Keratinocyte (primary cell): ENCODE data around the gene GABRB1. TPM values are rescaled to one million over a fixed set of nuclear protein-coding genes. Genes with fewer than 3 reads are reported as not detected.

Experiments used
- DNase-seq: peaks from one replicate; pipeline ENCODE4 v3.0.0-alpha.2; 2011; ENCODE audit warnings: low read depth, missing footprints, low spot score
- FAIRE-seq: peaks from 2 replicates; lab custom pipeline; 2011; peaks lifted over from hg19 to GRCh38; lab: Jason Lieb, UNC
- H2AFZ ChIP-seq: 2 replicates; pipeline ENCODE4 v1.6.0; 2012; ENCODE audit warnings: low read length, control low read depth, inconsistent platforms; ENCODE audit not compliant: control insufficient read depth
- H3K27ac ChIP-seq: 2 replicates; pipeline ENCODE4 v1.5.1; 2011; ENCODE audit warnings: low read length; ENCODE audit not compliant: control insufficient read depth, insufficient read depth
- H3K27me3 ChIP-seq: 3 replicates; pipeline ENCODE4 v1.6.0; 2011; ENCODE audit warnings: low read length; ENCODE audit not compliant: control insufficient read depth, insufficient read depth; ENCODE audit errors: extremely low read depth
- H3K36me3 ChIP-seq, 2 experiments: 2 replicates in 1 of 2; 3 replicates in 1 of 2; pipeline ENCODE4 v1.5.1; 2011; ENCODE audit warnings: low read length in 2 of 2, mild to moderate bottlenecking in 1 of 2; ENCODE audit not compliant: control insufficient read depth in 2 of 2, insufficient read depth in 2 of 2; ENCODE audit errors: extremely low read depth in 1 of 2
- H3K4me1 ChIP-seq: 3 replicates; pipeline ENCODE4 v1.5.1; 2011; ENCODE audit warnings: low read length; ENCODE audit not compliant: control insufficient read depth, insufficient read depth; ENCODE audit errors: extremely low read depth
- H3K4me2 ChIP-seq: 3 replicates; pipeline ENCODE4 v1.6.0; 2011; ENCODE audit warnings: low read depth, low read length; ENCODE audit not compliant: control insufficient read depth, insufficient read depth; ENCODE audit errors: extremely low read depth
- H3K4me3 ChIP-seq, 3 experiments: fragments of 200-600 bp in 1 of 3; sonication (generic) in 1 of 3; 2 replicates in 2 of 3; 3 replicates in 1 of 3; pipeline ENCODE4 v1.5.1; 2011 to 2016; ENCODE audit warnings: low read length in 3 of 3, mild to moderate bottlenecking in 3 of 3, control low read depth in 2 of 3, inconsistent platforms in 1 of 3, low read depth in 1 of 3, mixed read lengths in 1 of 3, mixed run types in 1 of 3, moderate library complexity in 1 of 3; ENCODE audit not compliant: control insufficient read depth in 2 of 3, insufficient read depth in 2 of 3; ENCODE audit errors: extremely low read depth in 1 of 3
- H3K79me2 ChIP-seq: 2 replicates; pipeline ENCODE4 v1.6.0; 2012; ENCODE audit warnings: low read length; ENCODE audit not compliant: control insufficient read depth, insufficient read depth
- H3K9ac ChIP-seq: 3 replicates; pipeline ENCODE4 v1.6.0; 2011; ENCODE audit warnings: low read length; ENCODE audit not compliant: control insufficient read depth, insufficient read depth; ENCODE audit errors: extremely low read depth
- H3K9me1 ChIP-seq: 3 replicates; pipeline ENCODE4 v1.6.0; 2011; ENCODE audit warnings: low read length; ENCODE audit not compliant: control insufficient read depth, insufficient read depth; ENCODE audit errors: extremely low read depth
- H3K9me3 ChIP-seq: 2 replicates; pipeline ENCODE4 v1.5.1; 2012; ENCODE audit warnings: low read depth, low read length; ENCODE audit not compliant: control insufficient read depth
- H4K20me1 ChIP-seq: 3 replicates; pipeline ENCODE4 v1.6.0; 2011; ENCODE audit warnings: low read length; ENCODE audit not compliant: control insufficient read depth, insufficient read depth; ENCODE audit errors: extremely low read depth
- CTCF ChIP-seq, 3 experiments: IDR thresholded peaks in 1 of 3; conservative IDR thresholded peaks in 1 of 3; optimal IDR thresholded peaks in 1 of 3; 2 replicates in 2 of 3; 3 replicates in 1 of 3; pipeline versions ENCODE3 to v1.5.1; 2011; ENCODE audit warnings: low read length in 3 of 3, mild to moderate bottlenecking in 3 of 3, moderate library complexity in 2 of 3, control low read depth in 1 of 3, inconsistent platforms in 1 of 3; ENCODE audit not compliant: insufficient read depth in 2 of 3; ENCODE audit errors: extremely low read depth in 1 of 3
- EZH2 ChIP-seq: IDR thresholded peaks from one replicate; pipeline ENCODE4 v1.6.1; 2012; ENCODE audit warnings: inconsistent platforms, mild to moderate bottlenecking, low read length, moderate library complexity
- dilution Hi-C: fragments of 300-500 bp; cut with MboI; formaldehyde crosslinking; loops from one replicate; pipeline ENCODE4 v1.7.0; 2020; ENCODE audit warnings: low sequenced_read_pairs; ENCODE audit not compliant: extremely low pct_ligation_motif_present
- polyA plus RNA-seq, 5 experiments: library from polyadenylated mRNA; depleted of rRNA in 3 of 5; stranded (reverse) in 3 of 5; stranded (forward) in 1 of 5; unstranded in 1 of 5; fragments of >200 nt; gene quantifications; 1 replicate in 1 of 5; 2 replicates in 3 of 5; 3 replicates in 1 of 5; pipeline versions ENCODE4 v1.2.1 to v1.2.3, GENCODE V29; 2011 to 2012; ENCODE audit warnings: missing spikeins in 2 of 5, low read depth in 1 of 5, low replicate concordance in 1 of 5

Gene GABRB1
- polyA plus RNA-seq, 1 donor (not counting 4 experiments of a cell fraction or from before 2014, with no cell fraction given) = not detected

DNA sequence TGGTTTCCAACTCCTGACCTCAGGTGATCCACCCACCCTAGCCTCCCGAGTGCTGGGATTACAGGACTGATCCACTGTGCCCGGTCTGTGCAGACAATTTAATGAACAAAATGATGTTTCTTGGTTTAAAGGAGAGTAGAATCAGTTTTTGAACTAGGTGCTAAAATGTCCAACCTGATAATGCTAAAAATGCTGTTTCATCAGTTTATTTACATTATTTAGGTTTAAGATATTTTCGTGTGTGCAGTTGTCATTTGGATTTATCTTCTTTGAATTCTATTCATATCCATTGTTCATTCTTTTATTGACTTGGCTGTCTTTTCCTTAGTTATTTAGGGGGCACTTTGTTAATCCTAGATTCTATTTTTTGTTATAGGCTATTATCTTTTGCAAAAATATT is 18.0 kb upstream of the GABRB1 start:
- Histone ChIP-seq H3K9me1 (no peaks in the 10 kb centered on the region), H2AFZ (no peak overlapping the region), H3K4me3 (no peak overlapping the region), H3K9ac (no peak overlapping the region), H3K4me2 (no peak overlapping the region), H3K79me2 (no peaks in the 10 kb centered on the region), H3K4me1 (no peaks in the 10 kb centered on the region), H3K27me3 (no peaks in the 10 kb centered on the region), H3K36me3 (no peaks in the 10 kb centered on the region), H3K9me3 (no peaks in the 10 kb centered on the region), H4K20me1 (no peaks in the 10 kb centered on the region), H3K27ac (no peak overlapping the region)
- no peak for TF ChIP-seq CTCF (optimal IDR thresholded peaks at IDR 0.05 in 1 of 3, IDR thresholded peaks at IDR 0.05 in 1 of 3, conservative IDR thresholded peaks at IDR 0.05 in 1 of 3; ENCODE audit: extremely low read depth in 1 of 3, insufficient read depth in 2 of 3, low read length in 3 of 3)
- DNase-seq = no peak
- dilution Hi-C loops = no loop called here
- no peak for FAIRE-seq

- H3K4me3 ChIP-seq = no peak overlapping the region
- H2AFZ ChIP-seq = no peak overlapping the region
- no peak overlapping the region for H3K27ac ChIP-seq
- H3K27me3 ChIP-seq = no peaks in the 10 kb centered on the region
- H3K79me2 ChIP-seq = no peaks in the 10 kb centered on the region
- TF ChIP-seq CTCF (optimal IDR thresholded peaks at IDR 0.05 in 1 of 3, IDR thresholded peaks at IDR 0.05 in 1 of 3, conservative IDR thresholded peaks at IDR 0.05 in 1 of 3; ENCODE audit: extremely low read depth in 1 of 3, insufficient read depth in 2 of 3, low read length in 3 of 3) = no peak
- no peak for TF ChIP-seq EZH2
- no peak for DNase-seq
- H3K4me1 ChIP-seq = no peaks in the 10 kb centered on the region
- dilution Hi-C loops = no loop called here
- no peaks in the 10 kb centered on the region for H4K20me1 ChIP-seq
- H3K36me3 ChIP-seq = no peaks in the 10 kb centered on the region
- no peaks in the 10 kb centered on the region for H3K9me3 ChIP-seq
- H3K9me1 ChIP-seq = no peaks in the 10 kb centered on the region
- FAIRE-seq = no peak
- no peak overlapping the region for H3K4me2 ChIP-seq
- no peak overlapping the region for H3K9ac ChIP-seq
Observed at GRCh38 chr4:47017081-47017480, 14.3 kb upstream of the GABRB1 start.
